ENCODE results near the gene SFMBT1. TPM values are rescaled to one million over a fixed set of nuclear protein-coding genes. Genes with fewer than 3 reads are reported as not detected.

SFMBT1 gene
- total and polyA plus RNA-seq, 4 experiments from 2014 or later, result 19.8 to 50.8 (median 38.6) TPM

DNA sequence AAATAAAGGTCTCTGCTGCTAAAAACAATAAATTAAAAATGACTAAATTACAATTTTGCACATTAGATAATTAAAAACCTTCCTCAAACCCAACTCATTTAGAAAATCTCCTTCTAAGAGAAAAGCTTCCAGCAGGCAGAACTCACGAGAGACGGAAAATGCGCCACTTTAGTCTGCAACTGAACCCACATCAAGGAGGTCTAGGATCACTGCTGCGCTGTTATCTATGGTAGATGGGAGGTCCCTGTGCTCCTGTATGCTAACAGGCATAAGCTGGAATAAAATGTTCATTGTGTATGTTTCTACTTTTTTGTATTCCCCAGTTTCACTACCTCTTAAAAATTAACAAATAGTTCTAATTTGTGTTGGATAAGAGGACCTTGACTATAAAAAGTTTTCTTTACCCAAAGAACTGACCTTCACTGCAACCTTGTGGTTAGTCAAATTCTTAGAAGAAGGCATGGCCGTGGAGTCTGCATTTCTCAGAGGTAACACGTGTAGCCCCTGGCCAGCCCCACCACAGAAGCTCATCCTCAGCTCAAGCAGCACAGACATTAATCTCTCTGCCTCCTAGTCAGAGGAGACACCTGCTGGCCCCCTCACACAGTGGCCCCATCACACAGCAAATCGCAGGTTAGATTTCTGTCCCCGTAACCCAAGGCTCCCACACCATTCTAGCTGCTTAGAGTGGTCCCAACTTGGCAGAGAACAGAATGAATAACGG, 170.8 kb downstream of the SFMBT1 start:
- Histone ChIP-seq H3K36me3 (ENCODE audit: insufficient read depth, low read length) (peaks cover 7% of the 10 kb centered on the region), H3K9me3 (ENCODE audit: control insufficient read depth in 1 of 2, low read length in 2 of 2) (no peaks in the 10 kb centered on the region), H3K27me3 (ENCODE audit: insufficient read depth, low read length) (no peaks in the 10 kb centered on the region), H3K4me3 (ENCODE audit: low read length in 2 of 2) (no peak overlapping the region), H3K4me1 (ENCODE audit: insufficient read depth, low read length) (peaks cover 21% of the 10 kb centered on the region), H3K27ac (ENCODE audit: low read depth, low read length) (no peak overlapping the region)
- H3K27me3 Mint-ChIP-seq, result no peaks in the 10 kb centered on the region
- CTCF ChIA-PET (ENCODE audit: partially characterized antibody), result no interaction called here
- POLR2A ChIA-PET (ENCODE audit: partially characterized antibody), result no interaction called here
- peak overlapping the region in 3 of 7 donors; percentile 38 to 64 (median 60) for H3K27ac Mint-ChIP-seq
- peaks cover 27 to 59% (median 42%) of the 10 kb centered on the region in 4 donors for H3K4me1 Mint-ChIP-seq
- no peak for DNase-seq
- intact Hi-C loops (cut with micrococcal nuclease), result no loop called here
- peaks cover 18 to 20% of the 10 kb centered on the region in 2 donors for H3K36me3 Mint-ChIP-seq
- no peaks in the 10 kb centered on the region for H3K9me3 Mint-ChIP-seq
- peak overlapping the region in 3 of 8 donors; percentile 30 to 47 (median 40) for H3K4me3 Mint-ChIP-seq

DNA sequence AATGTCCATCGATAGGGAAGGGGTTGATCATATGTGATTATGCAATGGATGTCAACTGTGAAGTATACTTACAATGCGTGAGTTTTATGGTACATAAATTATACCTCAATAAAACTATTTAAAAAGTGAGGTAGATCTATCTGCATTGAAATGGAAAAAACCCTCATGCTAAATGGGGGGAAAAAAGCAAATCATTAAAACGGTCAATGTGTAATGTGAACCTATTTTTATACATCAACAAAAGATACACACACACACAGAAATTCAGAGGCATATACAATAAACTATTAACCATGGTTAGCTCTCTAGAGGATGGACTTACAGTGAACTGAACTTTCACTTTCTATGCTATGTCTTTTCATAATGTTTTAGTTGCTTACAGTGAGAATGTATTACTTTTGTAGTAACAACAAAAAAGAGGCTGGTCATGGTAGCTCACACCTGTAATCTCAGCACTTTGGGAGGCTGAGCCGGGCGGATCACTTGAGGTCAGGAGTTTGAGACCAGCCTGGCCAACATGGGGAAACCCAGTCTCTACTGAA, 171.6 kb downstream of the SFMBT1 start:
- H3K4me3 ChIP-seq (ENCODE audit: low read length in 2 of 2), result no peak overlapping the region
- no peaks in the 10 kb centered on the region for H3K27me3 ChIP-seq (ENCODE audit: insufficient read depth, low read length)
- peaks cover 21% of the 10 kb centered on the region for H3K4me1 ChIP-seq (ENCODE audit: insufficient read depth, low read length)
- no peak for DNase-seq
- Mint-ChIP-seq H3K9me3 (no peaks in the 10 kb centered on the region), H3K4me1 (peaks cover 27 to 59% (median 40%) of the 10 kb centered on the region in 4 donors), H3K27me3 (no peaks in the 10 kb centered on the region), H3K4me3 (no peak overlapping the region), H3K27ac (peak overlapping the region in 2 of 7 donors; percentile 22 to 56), H3K36me3 (peaks cover 16 to 21% of the 10 kb centered on the region in 2 donors)
- H3K9me3 ChIP-seq (ENCODE audit: control insufficient read depth in 1 of 2, low read length in 2 of 2), result no peaks in the 10 kb centered on the region
- ChIA-PET CTCF (ENCODE audit: partially characterized antibody) (no interaction called here), POLR2A (ENCODE audit: partially characterized antibody) (interaction anchor here (0.8 kb wide), 1 partner anchor 15 kb away, joined by 3 read pairs; no protein-coding TSS in a partner anchor)
- peaks cover 3% of the 10 kb centered on the region for H3K36me3 ChIP-seq (ENCODE audit: insufficient read depth, low read length)
- intact Hi-C loops (cut with micrococcal nuclease), result no loop called here
- H3K27ac ChIP-seq (ENCODE audit: low read depth, low read length), result no peak overlapping the region

DNA sequence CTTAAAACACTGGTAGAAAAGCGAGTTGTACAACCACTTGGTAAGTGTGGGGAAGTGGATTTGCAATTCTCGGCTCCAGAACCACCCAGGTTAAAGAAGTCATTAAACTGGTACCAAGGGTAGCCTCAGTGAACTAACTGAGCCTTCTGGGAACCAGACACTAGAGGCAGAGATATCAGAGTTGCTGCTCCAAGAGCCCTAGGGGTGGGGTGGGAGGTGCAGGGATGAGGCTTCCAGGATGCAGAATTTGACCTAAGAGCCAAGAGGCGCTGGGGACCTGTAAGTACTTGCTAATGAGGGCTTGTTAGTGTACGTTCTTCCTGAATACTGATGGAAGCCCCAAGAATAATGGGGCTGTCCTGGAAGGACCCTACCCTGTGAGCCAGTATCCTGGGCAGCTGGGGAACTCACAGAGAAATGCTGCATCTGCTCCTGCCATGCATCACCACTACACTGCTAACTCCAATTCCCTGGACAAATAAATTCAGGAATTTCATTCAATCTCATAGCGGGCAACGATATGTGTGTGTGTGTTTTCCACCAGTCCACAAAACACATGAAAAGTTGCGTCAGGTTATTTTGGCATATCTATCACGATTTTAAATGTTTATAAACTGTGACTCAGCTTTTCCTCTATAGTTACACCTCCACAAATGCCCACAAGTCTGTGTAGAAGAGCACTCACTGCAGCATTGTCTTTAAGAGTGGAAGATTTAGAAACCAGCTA, 172.3 kb downstream of the SFMBT1 start:
- POLR2A ChIA-PET (ENCODE audit: partially characterized antibody), result interaction anchor here (0.8 kb wide), 1 partner anchor 16 kb away, joined by 3 read pairs; no protein-coding TSS in a partner anchor

DNA sequence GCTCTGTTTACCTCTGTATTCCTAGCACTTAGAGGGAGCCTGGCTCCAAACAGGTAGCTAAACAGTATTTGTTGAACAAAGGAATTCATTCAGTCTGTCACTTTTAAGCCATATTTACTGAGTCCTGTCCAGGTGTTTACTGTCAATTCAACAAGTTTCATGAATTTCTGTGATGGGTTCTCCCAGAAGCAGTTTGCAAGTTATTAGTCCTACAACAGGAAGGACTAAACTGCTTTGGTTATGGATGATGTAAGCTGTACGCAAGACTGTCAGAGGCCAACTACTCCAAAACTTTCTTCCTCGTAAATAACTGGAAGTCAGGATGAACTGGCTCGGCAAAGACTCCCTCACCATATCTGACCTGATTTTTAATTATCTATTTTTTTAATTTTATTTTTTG, 173.6 kb downstream of the SFMBT1 start:
- H3K27ac ChIP-seq (ENCODE audit: low read depth, low read length), result no peak overlapping the region
- H3K4me3 ChIP-seq (ENCODE audit: low read length in 2 of 2), result no peak overlapping the region
- peaks cover 17% of the 10 kb centered on the region for H3K4me1 ChIP-seq (ENCODE audit: insufficient read depth, low read length)
- intact Hi-C loops (cut with micrococcal nuclease), result no loop called here
- H3K27me3 ChIP-seq (ENCODE audit: insufficient read depth, low read length), result no peaks in the 10 kb centered on the region
- H3K36me3 ChIP-seq (ENCODE audit: insufficient read depth, low read length), result no peaks in the 10 kb centered on the region
- peaks cover 25 to 54% (median 39%) of the 10 kb centered on the region in 4 donors for H3K4me1 Mint-ChIP-seq
- peak overlapping the region in 1 of 7 donors; percentile 71 for H3K27ac Mint-ChIP-seq
- no peaks in the 10 kb centered on the region for H3K9me3 Mint-ChIP-seq
- DNase-seq, result no peak
- H3K27me3 Mint-ChIP-seq, result no peaks in the 10 kb centered on the region
- no peaks in the 10 kb centered on the region for H3K9me3 ChIP-seq (ENCODE audit: control insufficient read depth in 1 of 2, low read length in 2 of 2)
- ChIA-PET CTCF (ENCODE audit: partially characterized antibody) (no interaction called here), POLR2A (ENCODE audit: partially characterized antibody) (no interaction called here)
- peaks cover 13 to 23% of the 10 kb centered on the region in 2 donors for H3K36me3 Mint-ChIP-seq
- no peak overlapping the region for H3K4me3 Mint-ChIP-seq

More for the DNA sequence above, 172.3 kb downstream of the SFMBT1 start:
- H3K4me1 ChIP-seq (ENCODE audit: insufficient read depth, low read length), result peaks cover 18% of the 10 kb centered on the region
- peaks cover 14 to 21% of the 10 kb centered on the region in 2 donors for H3K36me3 Mint-ChIP-seq
- intact Hi-C loops (cut with micrococcal nuclease), result no loop called here
- H3K27me3 Mint-ChIP-seq, result no peaks in the 10 kb centered on the region
- no peak overlapping the region for H3K4me3 ChIP-seq (ENCODE audit: low read length in 2 of 2)
- no peak overlapping the region for H3K4me3 Mint-ChIP-seq
- H3K27ac Mint-ChIP-seq, result peak overlapping the region in 1 of 7 donors; percentile 56
- H3K27ac ChIP-seq (ENCODE audit: low read depth, low read length), result no peak overlapping the region
- DNase-seq, result no peak
- H3K9me3 Mint-ChIP-seq, result no peaks in the 10 kb centered on the region
- H3K36me3 ChIP-seq (ENCODE audit: insufficient read depth, low read length), result no peaks in the 10 kb centered on the region
- no peaks in the 10 kb centered on the region for H3K9me3 ChIP-seq (ENCODE audit: control insufficient read depth in 1 of 2, low read length in 2 of 2)
- H3K4me1 Mint-ChIP-seq, result peaks cover 27 to 57% (median 41%) of the 10 kb centered on the region in 4 donors
- no peaks in the 10 kb centered on the region for H3K27me3 ChIP-seq (ENCODE audit: insufficient read depth, low read length)
- CTCF ChIA-PET (ENCODE audit: partially characterized antibody), result no interaction called here

DNA sequence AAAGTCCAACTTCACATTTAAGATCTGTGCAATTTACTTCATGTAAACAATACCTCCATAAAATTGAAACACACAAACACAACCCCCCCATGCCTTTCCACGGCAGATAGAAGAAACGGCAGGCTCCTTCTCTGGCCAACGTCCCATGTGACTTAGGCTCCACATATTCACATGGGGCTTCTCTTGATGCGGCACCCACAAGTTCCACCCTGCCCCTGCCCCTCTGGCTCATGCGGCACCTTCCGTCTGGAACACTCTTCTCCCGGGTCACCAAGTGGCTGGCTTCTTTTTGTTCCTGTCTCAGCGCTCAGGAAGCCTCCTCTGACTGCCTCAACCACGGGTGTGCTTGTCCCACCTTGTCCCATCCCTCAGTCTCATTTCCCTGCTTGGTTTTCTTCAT, 174.1 kb downstream of the SFMBT1 start:
- no peaks in the 10 kb centered on the region for H3K36me3 ChIP-seq (ENCODE audit: insufficient read depth, low read length)
- ChIA-PET POLR2A (ENCODE audit: partially characterized antibody) (no interaction called here), CTCF (ENCODE audit: partially characterized antibody) (no interaction called here)
- DNase-seq, result no peak
- no peaks in the 10 kb centered on the region for H3K9me3 ChIP-seq (ENCODE audit: control insufficient read depth in 1 of 2, low read length in 2 of 2)
- no peaks in the 10 kb centered on the region for H3K27me3 ChIP-seq (ENCODE audit: insufficient read depth, low read length)
- no peak overlapping the region for H3K4me3 ChIP-seq (ENCODE audit: low read length in 2 of 2)
- peaks cover 13 to 27% of the 10 kb centered on the region in 2 donors for H3K36me3 Mint-ChIP-seq
- H3K27ac Mint-ChIP-seq, result peak overlapping the region in 3 of 7 donors; percentile 27 to 71 (median 67)
- peaks cover 25 to 56% (median 39%) of the 10 kb centered on the region in 4 donors for H3K4me1 Mint-ChIP-seq
- H3K27ac ChIP-seq (ENCODE audit: low read depth, low read length), result no peak overlapping the region
- H3K9me3 Mint-ChIP-seq, result no peaks in the 10 kb centered on the region
- H3K4me3 Mint-ChIP-seq, result no peak overlapping the region
- H3K4me1 ChIP-seq (ENCODE audit: insufficient read depth, low read length), result peaks cover 17% of the 10 kb centered on the region
- no peaks in the 10 kb centered on the region for H3K27me3 Mint-ChIP-seq
- intact Hi-C loops (cut with micrococcal nuclease), result no loop called here

DNA sequence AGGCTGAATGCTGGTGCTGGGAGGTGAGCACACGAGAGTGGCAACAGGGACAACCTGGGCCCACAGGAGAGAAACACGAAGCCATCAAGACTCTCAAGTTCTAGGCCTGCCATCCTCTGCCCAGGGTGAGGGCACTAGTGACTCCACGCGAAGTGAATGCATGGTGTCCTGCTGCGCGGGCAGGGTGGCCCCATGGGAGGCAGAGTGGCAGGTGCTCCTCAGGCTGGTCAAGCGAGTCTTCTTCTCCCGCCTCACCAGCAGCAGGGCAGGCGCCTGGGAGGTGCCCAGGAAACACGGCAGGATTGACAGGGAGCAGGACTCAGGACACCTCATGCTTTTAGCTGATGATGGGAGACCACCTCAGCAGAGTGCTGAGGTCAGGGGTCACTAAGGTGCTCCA, 175.4 kb downstream of the SFMBT1 start:
- Histone ChIP-seq H3K9me3 (ENCODE audit: control insufficient read depth in 1 of 2, low read length in 2 of 2) (no peaks in the 10 kb centered on the region), H3K4me3 (ENCODE audit: low read length in 2 of 2) (no peak overlapping the region), H3K27ac (ENCODE audit: low read depth, low read length) (no peak overlapping the region), H3K4me1 (ENCODE audit: insufficient read depth, low read length) (peaks cover 13% of the 10 kb centered on the region), H3K36me3 (ENCODE audit: insufficient read depth, low read length) (no peaks in the 10 kb centered on the region), H3K27me3 (ENCODE audit: insufficient read depth, low read length) (no peaks in the 10 kb centered on the region)
- CTCF ChIA-PET (ENCODE audit: partially characterized antibody), result no interaction called here
- no peaks in the 10 kb centered on the region for H3K27me3 Mint-ChIP-seq
- intact Hi-C loops (cut with micrococcal nuclease), result no loop called here
- peak overlapping the region in 1 of 7 donors; percentile 5 for H3K27ac Mint-ChIP-seq
- peaks cover 0 to 10% (median 4%) of the 10 kb centered on the region in 8 donors for H3K9me3 Mint-ChIP-seq
- H3K36me3 Mint-ChIP-seq, result peaks cover 18 to 38% of the 10 kb centered on the region in 2 donors
- H3K4me1 Mint-ChIP-seq, result peaks cover 19 to 55% (median 35%) of the 10 kb centered on the region in 4 donors
- no peak for DNase-seq
- no peak overlapping the region for H3K4me3 Mint-ChIP-seq
- POLR2A ChIA-PET (ENCODE audit: partially characterized antibody), result no interaction called here

DNA sequence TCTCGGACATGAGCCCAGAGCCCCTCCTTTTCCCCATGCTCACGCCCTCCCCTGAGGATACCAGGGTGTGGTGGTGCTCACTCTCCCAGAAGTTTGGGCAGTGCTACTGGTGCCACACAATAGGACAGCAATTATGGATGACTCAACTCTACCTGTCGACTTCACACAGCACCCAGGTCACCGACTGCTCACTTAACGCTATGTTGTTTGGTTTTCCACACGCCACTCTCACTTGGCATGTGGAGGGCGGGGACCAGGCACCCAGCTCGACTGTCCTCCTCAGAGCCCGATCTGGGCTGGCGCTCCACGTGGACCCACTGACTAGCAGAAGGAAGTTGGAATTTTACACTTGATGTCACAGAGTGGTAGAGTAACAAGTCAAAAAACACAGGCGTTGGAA, 179.4 kb downstream of the SFMBT1 start:
- Mint-ChIP-seq H3K36me3 (peaks cover 37 to 54% of the 10 kb centered on the region in 2 donors), H3K27me3 (no peaks in the 10 kb centered on the region), H3K27ac (peak overlapping the region in 1 of 7 donors; percentile 29), H3K4me3 (no peak overlapping the region), H3K4me1 (peaks cover 11 to 28% (median 16%) of the 10 kb centered on the region in 4 donors), H3K9me3 (peaks cover 0 to 13% (median 8%) of the 10 kb centered on the region in 8 donors)
- Histone ChIP-seq H3K4me3 (ENCODE audit: low read length in 2 of 2) (no peak overlapping the region), H3K4me1 (ENCODE audit: insufficient read depth, low read length) (no peaks in the 10 kb centered on the region), H3K27ac (ENCODE audit: low read depth, low read length) (no peak overlapping the region), H3K36me3 (ENCODE audit: insufficient read depth, low read length) (no peaks in the 10 kb centered on the region), H3K9me3 (ENCODE audit: control insufficient read depth in 1 of 2, low read length in 2 of 2) (no peaks in the 10 kb centered on the region), H3K27me3 (ENCODE audit: insufficient read depth, low read length) (no peaks in the 10 kb centered on the region)
- intact Hi-C loops (cut with micrococcal nuclease), result no loop called here
- ChIA-PET POLR2A (ENCODE audit: partially characterized antibody) (no interaction called here), CTCF (ENCODE audit: partially characterized antibody) (no interaction called here)
- no peak for DNase-seq
